ENCODE data around the gene DUSP16. TPM values are rescaled to one million over a fixed set of nuclear protein-coding genes. Genes with fewer than 3 reads are reported as not detected.

The DUSP16 gene
- total RNA-seq, 1 experiment from 2014 or later, result 63.9 TPM

GRCh38 chr12:12563290-12563928 lies 746 bp upstream of the DUSP16 start:
- Histone ChIP-seq H3K4me1 (peaks cover 27% of the 10 kb centered on the region), H3K4me3 (ENCODE audit: low read depth, low read length) (peak overlapping the region; percentile 53), H3K27me3 (replicated peaks; ENCODE audit: control insufficient read depth, insufficient read depth, low read length) (no peaks in the 10 kb centered on the region), H3K36me3 (ENCODE audit: control insufficient read depth, insufficient read depth, low read length) (no peaks in the 10 kb centered on the region; the same call in 1 of the 2 replicates), H3K9me3 (peaks cover 6% of the 10 kb centered on the region; the same call in 1 of the 2 replicates)
- Mint-ChIP-seq H3K4me1 (ENCODE audit: low read depth, unreplicated experiment) (peaks cover 21% of the 10 kb centered on the region), H3K27me3 (ENCODE audit: insufficient read depth, unreplicated experiment) (no peaks in the 10 kb centered on the region), H3K4me3 (ENCODE audit: unreplicated experiment) (peak overlapping the region; percentile 79), H3K9me3 (ENCODE audit: unreplicated experiment) (peaks cover 27% of the 10 kb centered on the region), H3K27ac (ENCODE audit: unreplicated experiment) (peak overlapping the region; percentile 86), H3K36me3 (ENCODE audit: insufficient read depth, unreplicated experiment) (peaks cover 45% of the 10 kb centered on the region)
- no peak for TF ChIP-seq CTCF (IDR thresholded peaks at IDR 0.05; ENCODE audit: insufficient read depth in 1 of 2, low read depth in 1 of 2, low read length in 1 of 2, severe bottlenecking in 1 of 2, unreplicated experiment in 1 of 2)
- DNase-seq, result no peak
- intact Hi-C loops (cut with micrococcal nuclease; ENCODE audit: unreplicated experiment), result loop anchor here (1.0 to 5.0 kb wide), 5 partner anchors 93 to 179 kb away; partner anchors contain the start of gene GPR19
- CTCF ChIA-PET, result interaction anchor here (0.6 to 2.4 kb wide), 18 partner anchors 8 to 206 kb away, joined by 3 to 25 read pairs (median 3); partner anchors contain the start of gene CREBL2
- POLR2A ChIA-PET, result interaction anchor here (0.5 to 1.4 kb wide), 8 partner anchors 17 to 187 kb away, joined by 3 to 8 read pairs (median 4); no protein-coding TSS in a partner anchor
- BruUV-seq (replicated peaks), result TSS peak; percentile 55

DNA sequence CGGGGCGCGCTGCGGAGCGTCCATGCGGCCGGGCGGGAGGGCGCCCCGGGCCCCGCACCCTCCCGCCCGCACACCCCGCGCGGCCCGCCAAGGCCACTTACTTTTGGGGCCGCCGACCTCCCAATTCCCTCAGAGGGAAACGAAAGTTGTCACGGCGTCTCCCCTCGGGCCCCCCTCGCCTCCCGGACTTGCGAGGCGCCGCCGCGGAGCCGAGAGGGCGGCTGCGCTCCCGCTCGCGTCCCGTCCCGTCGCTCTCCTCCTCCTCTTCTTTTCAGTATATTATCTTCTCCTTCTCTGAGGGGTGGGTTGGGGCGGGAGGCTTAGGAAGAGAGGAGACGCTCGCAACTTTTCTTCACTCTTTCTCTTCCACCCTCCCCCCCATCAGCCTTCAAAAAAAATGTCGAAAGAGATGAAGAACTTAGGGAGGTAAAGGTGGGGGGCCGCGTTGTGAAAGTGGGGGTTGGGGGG lies 613 bp downstream of the DUSP16 start:
- H3K36me3 ChIP-seq (ENCODE audit: control insufficient read depth, insufficient read depth, low read length), result no peaks in the 10 kb centered on the region; the same call in 1 of the 2 replicates
- no TSS peak for BruUV-seq (replicated peaks)
- H3K9me3 ChIP-seq, result peaks cover 3% of the 10 kb centered on the region; the same call in 1 of the 2 replicates
- POLR2A ChIA-PET, result interaction anchor here (0.6 to 1.5 kb wide), 4 partner anchors 35 to 205 kb away, joined by 3 to 6 read pairs (median 4); partner anchors contain the start of gene BORCS5
- Mint-ChIP-seq H3K27ac (ENCODE audit: unreplicated experiment) (peak overlapping the region; percentile 86), H3K4me3 (ENCODE audit: unreplicated experiment) (peak overlapping the region; percentile 79), H3K36me3 (ENCODE audit: insufficient read depth, unreplicated experiment) (peaks cover 56% of the 10 kb centered on the region), H3K4me1 (ENCODE audit: low read depth, unreplicated experiment) (peaks cover 30% of the 10 kb centered on the region), H3K9me3 (ENCODE audit: unreplicated experiment) (peaks cover 15% of the 10 kb centered on the region), H3K27me3 (ENCODE audit: insufficient read depth, unreplicated experiment) (no peaks in the 10 kb centered on the region)
- intact Hi-C loops (cut with micrococcal nuclease; ENCODE audit: unreplicated experiment), result loop anchor here (1.0 to 5.0 kb wide), 8 partner anchors 56 to 177 kb away; partner anchors contain the start of genes CDKN1B and GPR19
- CTCF ChIA-PET, result interaction anchor here (1.2 to 1.3 kb wide), 2 partner anchors 8 to 158 kb away, joined by 3 to 7 read pairs; no protein-coding TSS in a partner anchor
- no peak for TF ChIP-seq CTCF (IDR thresholded peaks at IDR 0.05; ENCODE audit: insufficient read depth in 1 of 2, low read depth in 1 of 2, low read length in 1 of 2, severe bottlenecking in 1 of 2, unreplicated experiment in 1 of 2)
- peak in 1 of 2 experiments; percentile 47 for DNase-seq
- peak overlapping the region; percentile 78 for H3K4me3 ChIP-seq (ENCODE audit: low read depth, low read length)
- H3K27me3 ChIP-seq (replicated peaks; ENCODE audit: control insufficient read depth, insufficient read depth, low read length), result no peaks in the 10 kb centered on the region
- H3K4me1 ChIP-seq, result peaks cover 33% of the 10 kb centered on the region

- H3K27me3 ChIP-seq (replicated peaks; ENCODE audit: control insufficient read depth, insufficient read depth, low read length), result no peaks in the 10 kb centered on the region
- DNase-seq, result peak; percentile 77 to 79
- peak overlapping the region; percentile 86 for H3K27ac Mint-ChIP-seq (ENCODE audit: unreplicated experiment)
- no peaks in the 10 kb centered on the region for H3K27me3 Mint-ChIP-seq (ENCODE audit: insufficient read depth, unreplicated experiment)
- H3K4me3 ChIP-seq (ENCODE audit: low read depth, low read length), result peak overlapping the region; percentile 78
- ChIA-PET CTCF (no interaction called here), POLR2A (interaction anchor here (0.6 to 1.5 kb wide), 2 partner anchors 12 to 157 kb away, joined by 3 to 5 read pairs; no protein-coding TSS in a partner anchor)
- H3K4me3 Mint-ChIP-seq (ENCODE audit: unreplicated experiment), result peak overlapping the region; percentile 79
- H3K4me1 ChIP-seq, result peaks cover 33% of the 10 kb centered on the region
- no peak for TF ChIP-seq CTCF (IDR thresholded peaks at IDR 0.05; ENCODE audit: insufficient read depth in 1 of 2, low read depth in 1 of 2, low read length in 1 of 2, severe bottlenecking in 1 of 2, unreplicated experiment in 1 of 2)
- intact Hi-C loops (cut with micrococcal nuclease; ENCODE audit: unreplicated experiment), result loop anchor here (1.0 to 5.0 kb wide), 9 partner anchors 28 to 177 kb away; partner anchors contain the start of genes CDKN1B and GPR19
- peaks cover 56% of the 10 kb centered on the region for H3K36me3 Mint-ChIP-seq (ENCODE audit: insufficient read depth, unreplicated experiment)
- H3K9me3 ChIP-seq, result no peaks in the 10 kb centered on the region
- TSS peak; percentile 91 for BruUV-seq (replicated peaks)
- peaks cover 35% of the 10 kb centered on the region for H3K4me1 Mint-ChIP-seq (ENCODE audit: low read depth, unreplicated experiment)
- H3K36me3 ChIP-seq (ENCODE audit: control insufficient read depth, insufficient read depth, low read length), result no peaks in the 10 kb centered on the region; the same call in 1 of the 2 replicates
- peaks cover 11% of the 10 kb centered on the region for H3K9me3 Mint-ChIP-seq (ENCODE audit: unreplicated experiment)
Measured at GRCh38 chr12:12561371-12562015, 1.2 kb downstream of the DUSP16 start.
